Erythroblast (primary cell): ENCODE measurements around the gene GABRR3.

ENCODE experiments used
- DNase-seq, 2 experiments: peaks; one replicate each; lab custom pipeline; 2025; lab: John Stamatoyannopoulos, UW
- GATA1 ChIP-seq: IDR thresholded peaks from 2 replicates; pipeline ENCODE4 v1.6.1; 2011; ENCODE audit warnings: low read depth, mild to moderate bottlenecking, control low read depth, low read length, moderate library complexity
- POLR2A ChIP-seq: IDR thresholded peaks from 2 replicates; pipeline ENCODE4 v1.6.1; 2011; ENCODE audit warnings: mild to moderate bottlenecking, low read length

GABRR3 gene

DNA sequence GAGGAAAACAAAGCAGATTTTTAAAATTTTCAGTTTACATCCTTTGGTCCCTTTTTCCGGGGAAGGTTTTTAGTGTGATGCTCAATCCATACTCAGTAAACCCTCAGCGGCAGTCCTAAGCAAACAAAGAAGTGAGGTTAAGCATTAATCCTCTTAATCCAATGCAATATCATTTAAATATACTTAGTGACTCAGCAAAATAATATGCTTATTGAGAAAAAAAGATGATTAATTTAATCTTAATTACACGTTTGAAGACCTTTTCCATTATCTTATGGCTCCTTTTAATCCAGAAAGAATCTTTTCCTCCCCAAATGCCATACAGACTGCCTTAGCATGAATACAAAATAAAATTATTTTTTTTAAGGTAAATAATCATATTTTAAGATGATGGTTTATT lies at the start of gene GABRR3:
GABRR3 (minus strand) TSS at position 108 of the 400 bp plus-strand sequence. CDS start 328 bp downstream, outside the sequence.
- DNase-seq, result no peak
- TF ChIP-seq GATA1, result no peak
- no peak for TF ChIP-seq POLR2A

DNA sequence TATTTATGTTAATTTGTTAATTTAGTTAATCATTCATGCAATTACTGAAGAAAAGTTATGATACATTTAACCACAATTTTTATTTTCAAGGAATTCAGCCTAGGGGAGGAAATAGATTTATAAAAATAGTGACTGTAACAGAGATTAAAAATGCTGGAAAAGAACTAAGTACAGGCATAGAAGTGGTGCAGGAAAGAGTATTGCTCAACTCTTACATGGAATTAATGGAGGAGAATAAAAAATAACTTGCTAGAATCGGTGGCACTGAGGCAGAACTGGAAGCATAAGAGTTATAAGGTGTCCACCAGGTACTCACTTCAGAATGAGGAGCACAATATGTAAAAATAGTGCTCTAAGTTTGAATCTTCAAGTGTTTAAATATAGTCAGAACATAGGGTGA lies 38.4 kb upstream of the GABRR3 start:
- no peak for DNase-seq
- no peak for TF ChIP-seq GATA1
- no peak for TF ChIP-seq POLR2A

DNA sequence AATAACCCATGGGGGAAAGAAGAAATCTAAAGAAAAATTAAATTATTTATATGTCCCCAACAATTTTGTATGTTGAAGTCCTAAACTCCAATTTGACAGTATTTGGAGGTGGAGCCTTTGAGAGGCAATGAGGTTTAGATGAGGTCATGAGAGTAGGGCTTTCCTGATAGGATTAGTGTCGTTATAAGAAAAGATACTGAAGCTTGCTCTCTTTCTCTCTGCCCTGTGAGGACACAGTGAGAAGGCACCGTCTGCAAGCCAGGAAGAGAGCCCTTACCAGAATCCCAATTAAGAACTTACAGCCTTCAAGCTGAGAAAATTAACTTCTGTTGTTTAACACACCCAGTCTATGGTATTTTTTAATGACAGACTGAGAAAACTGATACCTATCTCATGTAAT lies 35.7 kb upstream of the GABRR3 start:
- TF ChIP-seq POLR2A (no peak), GATA1 (no peak)
- no peak for DNase-seq

GRCh38 chr3:98068824-98069223 lies 33.7 kb upstream of the GABRR3 start:
- no peak for TF ChIP-seq GATA1
- DNase-seq, result no peak

- TF ChIP-seq POLR2A, result no peak
These were observed 23.3 kb upstream of the GABRR3 start for GRCh38 chr3:98058244-98058960.

DNA sequence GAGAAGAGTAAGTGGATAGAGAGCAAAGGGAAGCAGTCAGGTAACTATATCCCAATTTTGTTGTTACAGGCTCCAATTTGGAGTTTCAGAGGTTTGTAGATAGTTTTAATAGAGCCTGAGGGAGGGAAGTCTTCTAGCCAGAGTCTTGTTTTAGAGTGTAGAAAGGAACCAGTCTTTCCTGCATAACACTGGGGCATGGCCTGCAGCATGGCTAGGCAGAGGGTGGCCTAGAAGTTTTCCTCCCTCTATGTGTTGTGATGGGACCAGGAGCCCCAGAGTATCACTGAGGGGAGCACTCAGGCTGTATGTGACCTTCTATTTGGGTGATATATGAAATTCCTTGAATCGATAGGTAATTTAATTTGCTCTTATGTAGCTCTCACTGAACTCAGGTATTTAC lies 22.5 kb upstream of the GABRR3 start:
- no peak for TF ChIP-seq GATA1
- no peak for TF ChIP-seq POLR2A

More at GRCh38 chr3:98058244-98058960, 23.3 kb upstream of the GABRR3 start:
- peak; percentile 53 to 75 for DNase-seq

GRCh38 chr3:98056035-98056434 lies 20.9 kb upstream of the GABRR3 start:
- no peak for TF ChIP-seq GATA1
- DNase-seq, result no peak

More for the DNA sequence above, 22.5 kb upstream of the GABRR3 start:
- DNase-seq, result no peak

DNA sequence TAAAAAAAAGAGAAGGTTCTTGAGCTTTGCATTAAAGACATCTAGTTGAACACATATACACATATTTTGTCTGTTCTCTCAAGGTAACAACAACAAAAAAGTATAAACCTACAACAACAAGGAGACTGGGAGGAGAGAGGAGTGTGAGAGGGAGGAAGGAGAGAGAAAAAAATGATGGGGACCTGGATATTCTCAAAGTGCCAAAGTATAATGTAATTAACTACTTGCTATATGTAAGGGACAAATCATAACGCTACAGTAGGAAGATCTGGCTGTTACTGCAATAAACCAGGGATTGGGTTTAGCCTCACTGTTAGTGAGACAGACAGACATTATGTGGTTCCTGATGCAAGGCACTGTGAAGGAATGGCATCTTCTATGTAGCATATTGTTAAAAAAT lies 14.2 kb upstream of the GABRR3 start:
- no peak for DNase-seq
- TF ChIP-seq POLR2A (no peak), GATA1 (no peak)

GRCh38 chr3:98048586-98048985 lies 13.5 kb upstream of the GABRR3 start:
- DNase-seq, result no peak

DNA sequence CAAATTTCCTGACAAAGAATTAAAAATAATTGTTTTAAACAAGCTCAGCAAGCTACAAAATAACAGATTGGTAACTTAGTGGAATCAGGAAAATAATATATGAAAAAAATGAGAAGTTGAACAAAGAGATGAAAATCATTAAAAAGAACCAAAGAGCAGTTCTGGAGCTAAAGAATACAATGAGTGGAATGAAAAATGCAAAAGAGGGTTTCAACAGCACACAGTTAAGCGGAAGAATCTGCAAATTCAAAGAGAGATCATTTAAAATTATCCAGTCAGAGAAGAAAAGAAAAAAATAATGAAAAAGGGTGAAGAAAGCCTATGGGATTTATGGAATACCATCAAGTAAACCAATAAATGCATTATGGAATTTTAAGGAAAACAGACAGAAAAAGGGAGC lies 6.2 kb upstream of the GABRR3 start:
- no peak for TF ChIP-seq POLR2A
- TF ChIP-seq GATA1, result no peak
- no peak for DNase-seq

More at GRCh38 chr3:98048586-98048985, 13.5 kb upstream of the GABRR3 start:
- no peak for TF ChIP-seq POLR2A
- no peak for TF ChIP-seq GATA1

GRCh38 chr3:98039322-98040024 lies 4.4 kb upstream of the GABRR3 start:
- DNase-seq, result peak; percentile 81 to 83
- no peak for TF ChIP-seq GATA1
- no peak for TF ChIP-seq POLR2A

GRCh38 chr3:98038876-98039275 lies 3.8 kb upstream of the GABRR3 start:
- TF ChIP-seq GATA1 (no peak), POLR2A (no peak)
- no peak for DNase-seq

DNA sequence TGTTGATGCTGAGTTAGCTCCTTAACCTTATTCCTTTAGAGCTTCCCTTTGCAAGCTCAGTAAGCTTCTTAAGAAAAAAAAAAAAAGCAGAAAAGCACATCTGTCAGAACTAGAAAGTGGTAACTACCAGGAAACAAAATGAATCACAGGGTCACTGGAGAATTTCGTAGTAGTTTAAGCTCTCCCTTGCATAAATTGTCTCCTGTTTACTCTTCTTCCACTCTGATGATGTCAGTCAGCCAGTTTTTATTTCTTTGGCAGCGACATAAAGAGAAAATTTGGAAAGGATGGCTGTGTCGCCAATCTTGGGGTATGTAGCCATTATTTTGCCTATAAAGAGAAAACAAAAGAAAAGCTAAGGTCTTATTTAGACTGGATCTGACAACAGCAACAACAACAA lies 3.2 kb upstream of the GABRR3 start:
- TF ChIP-seq GATA1, result no peak
- TF ChIP-seq POLR2A, result no peak
- DNase-seq, result no peak

DNA sequence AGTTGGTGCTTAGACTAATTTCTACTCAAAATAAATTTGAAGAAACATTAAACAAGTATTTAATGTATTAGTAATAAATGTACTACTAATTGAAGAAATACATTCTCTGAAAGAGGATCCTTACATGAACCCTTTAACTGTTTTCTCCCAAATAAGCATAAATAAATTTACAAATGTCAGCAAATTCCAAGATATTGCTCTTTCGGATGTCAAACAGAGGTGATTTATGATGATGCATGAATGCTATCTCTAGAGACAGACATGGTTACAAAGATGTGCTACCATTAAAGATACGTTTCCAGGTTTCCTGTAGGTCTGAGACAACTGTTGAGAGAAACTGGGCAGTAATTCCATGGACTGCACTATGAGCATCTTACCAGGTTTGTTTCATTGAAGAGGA lies 629 bp downstream of the GABRR3 start:
- no peak for TF ChIP-seq GATA1
- TF ChIP-seq POLR2A, result no peak
- no peak for DNase-seq
